LNCAP (cell line): ENCODE data around the gene SOX6.

Experiments used
- CTCF ChIP-seq: fragments of 450-650 bp; IDR thresholded peaks from 2 replicates; pipeline ENCODE4 v1.5.1; 2017; ENCODE audit warnings: mild to moderate bottlenecking

SOX6 gene

GRCh38 chr11:15958910-15959309 lies 397.4 kb downstream of the SOX6 start:
- TF ChIP-seq CTCF, result no peak

DNA sequence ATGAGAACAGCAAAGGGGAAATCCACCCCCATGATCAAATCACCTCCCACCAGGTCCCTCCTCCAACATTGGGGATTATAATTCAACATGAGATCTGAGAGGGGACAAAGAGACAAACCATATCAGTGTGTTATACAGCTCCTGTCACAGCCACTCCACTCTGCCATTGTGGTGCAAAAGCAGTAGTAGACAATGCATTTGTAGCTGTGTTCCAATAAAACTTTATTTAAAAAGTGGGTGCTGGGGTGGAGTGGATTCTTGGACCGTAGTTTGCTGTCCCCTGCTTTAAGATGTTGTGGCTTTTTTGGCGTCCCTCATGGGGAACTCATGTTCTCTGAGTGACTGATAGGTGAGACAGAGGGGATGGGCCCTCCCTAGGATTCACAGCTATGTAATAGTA lies 399.1 kb downstream of the SOX6 start:
- TF ChIP-seq CTCF, result no peak

DNA sequence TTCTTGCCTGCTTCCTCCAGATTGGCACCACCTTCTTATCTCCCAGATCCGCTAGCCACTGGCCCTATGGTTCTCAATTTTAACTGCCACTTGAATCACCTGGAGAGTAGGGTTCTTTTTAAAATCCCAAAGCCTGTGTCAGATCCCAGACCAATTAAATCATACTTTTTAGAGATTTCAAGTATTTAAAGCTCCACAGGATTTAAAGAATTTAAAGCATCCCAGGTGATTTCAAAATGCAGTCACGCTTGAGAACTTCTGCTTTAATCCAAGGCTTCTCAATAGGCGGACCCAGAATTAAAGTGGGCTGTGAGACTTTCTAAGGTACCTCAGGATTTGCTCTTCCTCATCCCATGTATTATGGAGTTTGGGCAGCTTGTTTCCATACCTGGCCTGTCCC lies 400.0 kb downstream of the SOX6 start:
- no peak for TF ChIP-seq CTCF

DNA sequence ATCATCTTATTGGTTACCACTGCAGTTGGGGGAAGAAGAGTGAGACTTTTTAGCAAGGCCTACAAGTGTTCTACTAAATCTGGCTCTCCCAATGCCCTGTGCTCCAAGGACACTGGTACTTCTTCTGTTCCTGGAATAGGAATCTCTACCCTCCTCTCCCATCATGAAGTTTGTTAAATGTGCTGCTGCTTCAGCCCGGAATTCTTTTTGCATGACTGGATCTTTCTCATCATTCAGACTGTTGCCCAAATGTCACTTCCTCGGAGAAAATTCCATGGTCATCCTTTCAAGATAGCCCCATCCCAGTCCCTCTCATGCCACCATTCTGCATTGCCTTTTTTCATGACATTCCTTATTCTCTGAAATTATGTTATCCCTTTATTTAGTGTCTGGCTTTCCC lies 400.8 kb downstream of the SOX6 start:
- no peak for TF ChIP-seq CTCF

DNA sequence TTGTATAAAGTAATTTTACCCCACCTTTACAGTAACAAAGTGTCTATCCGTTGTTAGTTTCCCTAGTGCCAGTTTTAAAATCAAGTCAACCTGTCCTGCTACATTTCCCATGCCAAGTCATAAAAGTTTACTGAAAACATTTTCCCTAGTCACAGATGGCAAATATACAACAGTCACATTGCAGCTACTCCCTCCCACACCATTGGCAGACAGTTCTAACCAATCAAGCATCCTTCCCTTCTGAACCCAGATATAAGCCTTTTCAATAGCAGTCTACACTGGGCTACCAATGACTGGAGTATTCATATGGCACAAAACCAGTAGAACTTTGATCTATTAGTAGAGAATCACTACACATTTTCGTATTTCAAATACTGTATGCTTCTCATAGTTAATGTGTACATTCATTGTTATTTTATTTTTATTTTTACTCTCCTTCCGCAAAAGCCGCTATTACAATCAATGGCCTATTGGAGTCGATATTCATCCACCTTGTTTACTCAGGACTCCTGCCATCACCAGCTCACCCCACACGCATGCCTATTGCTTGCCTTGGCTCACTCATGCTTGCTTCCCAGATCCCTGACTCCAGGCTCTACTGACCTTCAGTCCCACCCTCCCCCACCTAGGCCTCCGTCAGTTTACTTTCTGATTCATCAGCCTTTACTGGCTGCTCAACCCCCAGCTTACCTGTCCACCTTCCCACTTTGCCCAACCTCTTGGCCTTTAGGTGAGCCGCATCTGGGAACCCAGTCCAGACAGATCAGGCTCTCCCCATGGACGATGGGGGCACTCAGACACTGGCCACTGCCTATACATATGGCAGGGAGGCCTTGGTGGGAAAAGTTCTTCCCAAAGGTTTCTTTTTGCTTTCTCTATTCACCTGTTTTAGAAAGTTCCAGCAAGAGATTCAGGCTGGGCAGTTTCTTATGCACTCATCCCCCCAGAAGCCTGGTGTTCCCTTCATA lies 408.4 kb downstream of the SOX6 start:
- TF ChIP-seq CTCF, result no peak

DNA sequence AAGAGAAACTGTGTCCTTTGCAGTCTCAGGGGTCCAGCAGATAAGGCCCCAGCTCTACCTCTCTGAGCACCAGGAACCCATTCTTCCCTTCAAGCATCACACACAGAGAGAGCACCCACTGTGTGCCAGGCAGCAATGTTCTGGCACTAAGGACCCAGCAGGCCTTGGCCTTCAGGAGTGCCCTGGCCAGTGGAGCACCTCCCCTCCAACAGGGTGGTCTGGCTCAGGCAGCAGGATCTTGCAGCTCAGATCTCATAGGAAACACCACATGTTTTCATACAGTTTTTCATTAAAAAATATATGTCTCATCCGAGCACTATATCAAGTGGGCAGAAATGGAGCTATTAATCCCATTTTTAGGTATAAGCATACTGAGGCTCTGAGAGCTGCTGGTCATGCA lies 410.6 kb downstream of the SOX6 start:
- no peak for TF ChIP-seq CTCF

GRCh38 chr11:15944460-15944859 lies 411.9 kb downstream of the SOX6 start:
- no peak for TF ChIP-seq CTCF
